WI38 (cell line): ENCODE data around the gene C19orf85.
"Not testable (repeated sequence)": the region's sequence is repeated elsewhere in the genome, so short reads cannot be mapped to it uniquely, and the experiment has no call there.

Source experiments
- H3K4me3 ChIP-seq: 2 replicates; pipeline ENCODE4 v1.5.1; 2011; ENCODE audit warnings: low read depth, mild to moderate bottlenecking, control low read depth, low read length
- TF ChIP-seq, protein P1 (sequence below): IDR thresholded peaks from 2 replicates; pipeline ENCODE4 v1.5.1; 2012; ENCODE audit warnings: low read depth, mild to moderate bottlenecking, control low read depth, low read length

The C19orf85 gene

DNA sequence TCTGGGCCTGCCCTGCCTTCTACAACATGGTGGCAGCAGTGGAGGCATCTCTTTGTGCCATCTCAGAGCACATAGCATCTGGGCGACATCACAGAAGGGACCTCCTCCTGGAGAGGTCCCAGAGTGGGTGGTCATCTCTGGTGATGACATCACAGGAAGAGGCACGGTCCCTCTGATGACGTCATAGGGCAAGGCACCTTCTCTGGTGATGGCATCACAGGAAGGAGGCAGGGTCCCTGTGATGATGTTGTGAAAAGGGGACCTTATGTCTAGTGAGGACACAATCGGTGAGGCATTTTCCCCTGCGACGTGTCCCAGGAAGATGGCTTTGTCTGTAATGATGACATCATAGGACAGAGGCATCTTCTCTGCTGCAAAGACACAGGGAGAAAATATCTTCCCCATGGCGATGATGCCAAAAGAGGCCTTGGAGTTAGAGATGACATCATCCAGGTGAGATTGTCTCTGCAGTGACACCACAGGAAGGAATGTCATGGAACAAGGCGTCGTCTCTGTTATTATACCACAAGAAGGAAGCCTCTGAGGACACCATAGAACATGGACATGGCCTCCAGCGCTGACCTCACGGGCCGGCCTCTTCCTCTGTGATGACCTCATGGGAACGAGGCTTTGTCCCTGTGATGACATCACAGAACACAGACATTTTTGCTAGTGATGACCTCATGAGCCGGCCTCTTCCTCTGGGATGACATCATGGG, 32.2 kb downstream of the C19orf85 start:
- H3K4me3 ChIP-seq: no peak overlapping the region
- TF ChIP-seq, protein P1, sequence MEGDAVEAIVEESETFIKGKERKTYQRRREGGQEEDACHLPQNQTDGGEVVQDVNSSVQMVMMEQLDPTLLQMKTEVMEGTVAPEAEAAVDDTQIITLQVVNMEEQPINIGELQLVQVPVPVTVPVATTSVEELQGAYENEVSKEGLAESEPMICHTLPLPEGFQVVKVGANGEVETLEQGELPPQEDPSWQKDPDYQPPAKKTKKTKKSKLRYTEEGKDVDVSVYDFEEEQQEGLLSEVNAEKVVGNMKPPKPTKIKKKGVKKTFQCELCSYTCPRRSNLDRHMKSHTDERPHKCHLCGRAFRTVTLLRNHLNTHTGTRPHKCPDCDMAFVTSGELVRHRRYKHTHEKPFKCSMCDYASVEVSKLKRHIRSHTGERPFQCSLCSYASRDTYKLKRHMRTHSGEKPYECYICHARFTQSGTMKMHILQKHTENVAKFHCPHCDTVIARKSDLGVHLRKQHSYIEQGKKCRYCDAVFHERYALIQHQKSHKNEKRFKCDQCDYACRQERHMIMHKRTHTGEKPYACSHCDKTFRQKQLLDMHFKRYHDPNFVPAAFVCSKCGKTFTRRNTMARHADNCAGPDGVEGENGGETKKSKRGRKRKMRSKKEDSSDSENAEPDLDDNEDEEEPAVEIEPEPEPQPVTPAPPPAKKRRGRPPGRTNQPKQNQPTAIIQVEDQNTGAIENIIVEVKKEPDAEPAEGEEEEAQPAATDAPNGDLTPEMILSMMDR: no peak

GRCh38 chr19:55431183-55431582, 33.4 kb downstream of the C19orf85 start:
- no peak overlapping the region for H3K4me3 ChIP-seq
- TF ChIP-seq, protein P1: no peak

- TF ChIP-seq, protein P1: no peak
- H3K4me3 ChIP-seq: no peak overlapping the region
Observed at GRCh38 chr19:55426042-55426441, 38.5 kb downstream of the C19orf85 start.

- no peak overlapping the region for H3K4me3 ChIP-seq
- TF ChIP-seq, protein P1: no peak
Observed at GRCh38 chr19:55424518-55424917, 40.0 kb downstream of the C19orf85 start.

- TF ChIP-seq, protein P1: no peak
- no peak overlapping the region for H3K4me3 ChIP-seq
Observed at GRCh38 chr19:55423225-55424005, 41.1 kb downstream of the C19orf85 start.

DNA sequence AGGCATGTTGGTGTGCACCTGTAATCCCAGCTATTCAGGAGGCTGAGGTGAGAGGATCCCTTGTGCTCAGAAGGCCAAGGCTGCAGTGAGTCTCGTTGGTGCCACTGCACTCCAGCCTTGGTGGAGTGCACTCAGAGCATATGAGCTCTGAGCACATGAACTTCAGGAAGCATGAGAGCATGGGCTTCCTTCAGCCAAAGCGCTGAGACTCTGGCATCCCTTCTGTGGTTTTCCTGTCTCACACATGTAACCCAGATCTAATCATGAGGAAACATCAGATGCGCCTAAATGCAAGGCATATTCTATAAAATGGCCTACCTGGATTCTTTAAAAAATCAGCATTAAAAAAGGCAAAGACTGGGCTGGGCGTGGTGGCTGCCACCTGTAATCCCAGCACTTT, 43.3 kb downstream of the C19orf85 start:
- H3K4me3 ChIP-seq: not testable (repeated sequence)

GRCh38 chr19:55419624-55420236, 44.8 kb downstream of the C19orf85 start:
- H3K4me3 ChIP-seq: no peak overlapping the region

More at GRCh38 chr19:55419624-55420236, 44.8 kb downstream of the C19orf85 start:
- TF ChIP-seq, protein P1: no peak
